Fibroblast of lung (primary cell): ENCODE data around the gene FIBCD1. TPM values are rescaled to one million over a fixed set of nuclear protein-coding genes. Genes with fewer than 3 reads are reported as not detected.

Experiments
- DNase-seq, 2 donors: peaks; one replicate each; pipeline versions ENCODE4 v3.0.0 to v3.0.0-alpha.2; 2010; ENCODE audit warnings: low read depth in 2 of 2
- H2AFZ ChIP-seq: 2 replicates; pipeline ENCODE4 v1.5.1; 2012; ENCODE audit warnings: low read length, control low read depth, inconsistent platforms
- H3K27ac ChIP-seq: 2 replicates; pipeline ENCODE4 v1.5.1; 2011; ENCODE audit warnings: low read length, control low read depth; ENCODE audit not compliant: insufficient read depth
- H3K27me3 ChIP-seq: 2 replicates; pipeline ENCODE4 v1.5.1; 2011; ENCODE audit warnings: mild to moderate bottlenecking, low read length; ENCODE audit not compliant: control insufficient read depth, insufficient read depth
- H3K36me3 ChIP-seq: 2 replicates; pipeline ENCODE4 v1.5.1; 2011; ENCODE audit warnings: low read length; ENCODE audit not compliant: control insufficient read depth, insufficient read depth
- H3K4me1 ChIP-seq: 2 replicates; pipeline ENCODE4 v1.5.1; 2011; ENCODE audit warnings: low read length; ENCODE audit not compliant: control insufficient read depth, insufficient read depth; ENCODE audit errors: extremely low read depth
- H3K4me2 ChIP-seq: 2 replicates; pipeline ENCODE4 v1.5.1; 2011; ENCODE audit warnings: low read length, control low read depth; ENCODE audit not compliant: insufficient read depth; ENCODE audit errors: extremely low read depth
- H3K4me3 ChIP-seq, 4 experiments: fragments of 200-600 bp in 1 of 4; sonication (generic) in 1 of 4; replicated peaks in 1 of 4; 2 replicates each; pipeline ENCODE4 v1.5.1; 2011 to 2016; ENCODE audit warnings: low read length in 4 of 4, low read depth in 3 of 4, mild to moderate bottlenecking in 3 of 4, control low read depth in 2 of 4, inconsistent platforms in 1 of 4, mixed read lengths in 1 of 4; ENCODE audit not compliant: insufficient read depth in 1 of 4; ENCODE audit errors: control extremely low read depth in 1 of 4
- H3K79me2 ChIP-seq: 2 replicates; pipeline ENCODE4 v1.5.1; 2012; ENCODE audit warnings: mild to moderate bottlenecking, low read length, inconsistent platforms; ENCODE audit not compliant: control insufficient read depth, insufficient read depth
- H3K9ac ChIP-seq: 2 replicates; pipeline ENCODE4 v1.5.1; 2011; ENCODE audit warnings: mild to moderate bottlenecking, low read length, control low read depth; ENCODE audit not compliant: insufficient read depth
- H3K9me3 ChIP-seq: 2 replicates; pipeline ENCODE4 v1.5.1; 2012; ENCODE audit warnings: low read depth, low read length; ENCODE audit not compliant: control insufficient read depth, insufficient read depth
- H4K20me1 ChIP-seq: 2 replicates; pipeline ENCODE4 v1.5.1; 2011; ENCODE audit warnings: low read length; ENCODE audit not compliant: control insufficient read depth, insufficient read depth; ENCODE audit errors: extremely low read depth
- CTCF ChIP-seq, 2 donors: IDR thresholded peaks in 1 of 2; conservative IDR thresholded peaks in 1 of 2; 1 replicate in 1 of 2; 2 replicates in 1 of 2; pipeline ENCODE4 v1.5.1; 2011 to 2012; ENCODE audit warnings: low read length in 2 of 2, control low read depth in 1 of 2, inconsistent platforms in 1 of 2, low read depth in 1 of 2, mild to moderate bottlenecking in 1 of 2
- EZH2 ChIP-seq: IDR thresholded peaks from 2 replicates; pipeline ENCODE4 v1.5.1; 2012; ENCODE audit warnings: low read length, control low read depth, mild to moderate bottlenecking; ENCODE audit errors: missing control alignments
- polyA plus RNA-seq, 2 donors: library from polyadenylated mRNA; depleted of rRNA in 1 of 2; stranded (reverse) in 1 of 2; unstranded in 1 of 2; fragments of >200 nt; gene quantifications; 2 replicates each; pipeline ENCODE4 v1.2.1, GENCODE V29; 2011 to 2012; ENCODE audit warnings: missing spikeins in 1 of 2
- total RNA-seq: library from RNA; depleted of rRNA; stranded (reverse); fragments of >200 nt; gene quantifications from 2 replicates; pipeline ENCODE4 v1.2.1, GENCODE V29; 2014

The FIBCD1 gene
- total and polyA plus RNA-seq, 2 donors (not counting 1 experiment from before 2014, with no cell fraction given) = 7.3 to 28.0 TPM

DNA sequence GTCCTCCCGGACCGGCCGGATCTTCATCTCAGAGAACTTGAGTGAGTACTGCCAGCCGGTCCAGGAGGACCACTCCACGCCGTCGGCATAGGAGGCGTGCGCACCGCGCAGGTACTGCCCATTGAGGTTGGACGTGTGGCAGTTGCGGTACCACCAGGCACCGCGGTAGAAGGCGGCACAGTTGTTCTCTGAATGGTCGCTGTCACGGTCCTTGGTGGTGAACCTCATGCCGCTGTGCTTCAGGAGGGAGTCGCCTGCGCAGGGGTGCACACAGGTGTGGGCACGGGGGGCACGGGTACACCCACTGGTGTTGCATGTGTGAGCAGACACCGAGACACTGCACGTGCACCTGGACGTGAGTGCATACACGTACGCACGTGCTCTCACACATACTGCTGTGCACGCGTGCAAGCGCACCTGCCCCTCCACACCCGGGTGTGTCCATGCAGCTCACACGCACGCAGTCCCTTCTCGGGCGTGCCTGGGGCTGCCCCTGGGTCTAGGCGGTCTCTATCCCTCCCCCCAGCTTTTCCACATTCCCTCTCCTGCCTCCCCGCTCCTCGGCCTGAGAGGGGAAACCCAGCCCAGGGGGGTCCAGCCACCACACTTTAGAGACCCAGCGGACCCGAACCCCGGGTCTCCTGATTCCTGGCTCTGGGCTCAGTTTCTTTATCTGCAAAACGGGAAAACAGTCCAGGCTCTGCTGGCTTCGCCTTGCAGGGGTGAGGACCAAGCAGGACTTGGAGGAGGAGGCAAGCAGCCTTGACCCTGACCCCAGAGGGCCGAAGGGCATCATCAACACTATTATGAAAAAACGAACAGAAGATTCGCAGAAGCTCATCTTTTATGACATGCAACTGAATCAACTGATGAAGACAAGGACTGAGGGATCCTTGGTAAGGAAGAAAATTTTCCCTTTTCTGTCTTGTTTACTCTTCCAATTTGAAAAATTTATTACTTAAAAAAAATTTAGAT, 34.7 kb downstream of the FIBCD1 start:
- H3K79me2 ChIP-seq = no peaks in the 10 kb centered on the region
- H3K4me2 ChIP-seq = no peak overlapping the region
- no peak for TF ChIP-seq EZH2
- no peak for TF ChIP-seq CTCF (conservative IDR thresholded peaks at IDR 0.05 in 1 of 2, IDR thresholded peaks at IDR 0.05 in 1 of 2; ENCODE audit: low read depth in 1 of 2, low read length in 2 of 2)
- no peaks in the 10 kb centered on the region for H3K4me1 ChIP-seq
- no peak for DNase-seq
- no peaks in the 10 kb centered on the region for H3K36me3 ChIP-seq
- H2AFZ ChIP-seq = no peak overlapping the region
- H3K27ac ChIP-seq = no peak overlapping the region
- no peaks in the 10 kb centered on the region for H3K9me3 ChIP-seq
- H3K27me3 ChIP-seq = no peaks in the 10 kb centered on the region
- no peaks in the 10 kb centered on the region for H4K20me1 ChIP-seq
- no peak overlapping the region for H3K9ac ChIP-seq
- H3K4me3 ChIP-seq = no peak overlapping the region

- H3K36me3 ChIP-seq = no peaks in the 10 kb centered on the region
- H3K9me3 ChIP-seq = no peaks in the 10 kb centered on the region
- TF ChIP-seq EZH2 (no peak), CTCF (conservative IDR thresholded peaks at IDR 0.05 in 1 of 2, IDR thresholded peaks at IDR 0.05 in 1 of 2; ENCODE audit: low read depth in 1 of 2, low read length in 2 of 2) (no peak)
- H3K4me1 ChIP-seq = no peaks in the 10 kb centered on the region
- H3K79me2 ChIP-seq = no peaks in the 10 kb centered on the region
- DNase-seq = no peak
- no peak overlapping the region for H2AFZ ChIP-seq
- no peak overlapping the region for H3K4me2 ChIP-seq
- no peak overlapping the region for H3K27ac ChIP-seq
- H4K20me1 ChIP-seq = no peaks in the 10 kb centered on the region
- H3K27me3 ChIP-seq = no peaks in the 10 kb centered on the region
- H3K9ac ChIP-seq = no peak overlapping the region
- H3K4me3 ChIP-seq = no peak overlapping the region
Observed at GRCh38 chr9:130903194-130904069, 35.6 kb downstream of the FIBCD1 start.
